ENCODE results near the gene MAP3K10.

MAP3K10 gene

GRCh38 chr19:40245506-40246128 lies 54.4 kb downstream of the MAP3K10 start:
- no peak overlapping the region for H3K4ac ChIP-seq (ENCODE audit: low read length)
- no peak overlapping the region for H3K4me2 ChIP-seq (ENCODE audit: insufficient read depth, low read length, poor library complexity, severe bottlenecking)
- peaks cover 14 to 40% of the 10 kb centered on the region in 2 donors for H3K36me3 ChIP-seq (replicated peaks in 1 of 2; ENCODE audit: control insufficient read depth in 2 of 2, insufficient read depth in 2 of 2, low read length in 2 of 2)
- no peak overlapping the region for H2AK5ac ChIP-seq (ENCODE audit: low read depth, low read length)
- no peak overlapping the region for H3K18ac ChIP-seq (ENCODE audit: low read length)
- H3K27ac ChIP-seq (replicated peaks; ENCODE audit: low read length) = no peak overlapping the region
- no peak overlapping the region for H3K4me3 ChIP-seq (ENCODE audit: low read length in 2 of 2)
- no peak overlapping the region for H3K9ac ChIP-seq (ENCODE audit: low read depth, low read length, poor library complexity)
- no peaks in the 10 kb centered on the region for H3K27me3 ChIP-seq (ENCODE audit: control insufficient read depth in 3 of 3, insufficient read depth in 3 of 3, low read depth in 1 of 3, low read length in 3 of 3)
- H3K79me1 ChIP-seq (ENCODE audit: low read depth, low read length) = peaks cover 3% of the 10 kb centered on the region
- H2BK12ac ChIP-seq (ENCODE audit: low read length) = no peak overlapping the region
- no peak overlapping the region for H4K8ac ChIP-seq (ENCODE audit: low read depth, low read length)
- H3K9me3 ChIP-seq (replicated peaks in 1 of 2; ENCODE audit: control insufficient read depth in 2 of 2, insufficient read depth in 1 of 2, low read depth in 1 of 2, low read length in 2 of 2) = no peaks in the 10 kb centered on the region
- WGBS, 2 donors (ENCODE audit: extremely low coverage in 2 of 2, insufficient read length in 2 of 2, insufficient replicate concordance in 1 of 2) = no CpG with 5 or more reads among the region's 9 CpGs
- no peak overlapping the region for H2BK5ac ChIP-seq (ENCODE audit: low read length)
- peaks cover 2 to 7% of the 10 kb centered on the region in 2 donors for H3K4me1 ChIP-seq (ENCODE audit: control insufficient read depth in 2 of 2, insufficient read depth in 1 of 2, low read depth in 1 of 2, low read length in 2 of 2)
- H4K91ac ChIP-seq (ENCODE audit: low read depth, low read length, poor library complexity) = no peak overlapping the region
- H3K23ac ChIP-seq (ENCODE audit: low read depth, low read length, poor library complexity) = no peak overlapping the region
- no peak overlapping the region for H2BK15ac ChIP-seq (ENCODE audit: low read length)
- H2AFZ ChIP-seq (ENCODE audit: low read length) = no peak overlapping the region
- H3K14ac ChIP-seq (ENCODE audit: low read length) = no peak overlapping the region
- no peak overlapping the region for H2BK120ac ChIP-seq (ENCODE audit: low read depth, low read length)
- no peak for DNase-seq (ENCODE audit: low spot score)

- Histone ChIP-seq H2AK5ac (ENCODE audit: low read depth, low read length) (no peak overlapping the region), H4K8ac (ENCODE audit: low read depth, low read length) (no peak overlapping the region), H3K14ac (ENCODE audit: low read length) (no peak overlapping the region), H3K4me3 (ENCODE audit: low read length in 2 of 2) (no peak overlapping the region), H2BK12ac (ENCODE audit: low read length) (no peak overlapping the region), H2BK15ac (ENCODE audit: low read length) (no peak overlapping the region), H3K27ac (replicated peaks; ENCODE audit: low read length) (no peak overlapping the region), H3K4me2 (ENCODE audit: insufficient read depth, low read length, poor library complexity, severe bottlenecking) (no peak overlapping the region), H3K36me3 (replicated peaks in 1 of 2; ENCODE audit: control insufficient read depth in 2 of 2, insufficient read depth in 2 of 2, low read length in 2 of 2) (peaks cover 11 to 41% of the 10 kb centered on the region in 2 donors), H4K91ac (ENCODE audit: low read depth, low read length, poor library complexity) (no peak overlapping the region), H3K4me1 (ENCODE audit: control insufficient read depth in 2 of 2, insufficient read depth in 1 of 2, low read depth in 1 of 2, low read length in 2 of 2) (peaks cover 2 to 7% of the 10 kb centered on the region in 2 donors), H3K79me1 (ENCODE audit: low read depth, low read length) (peaks cover 3% of the 10 kb centered on the region), H3K23ac (ENCODE audit: low read depth, low read length, poor library complexity) (no peak overlapping the region), H2AFZ (ENCODE audit: low read length) (no peak overlapping the region), H2BK120ac (ENCODE audit: low read depth, low read length) (no peak overlapping the region), H3K27me3 (ENCODE audit: control insufficient read depth in 3 of 3, insufficient read depth in 3 of 3, low read depth in 1 of 3, low read length in 3 of 3) (no peaks in the 10 kb centered on the region), H3K9ac (ENCODE audit: low read depth, low read length, poor library complexity) (no peak overlapping the region), H2BK5ac (ENCODE audit: low read length) (peak overlapping the region; percentile 39), H3K18ac (ENCODE audit: low read length) (no peak overlapping the region), H3K9me3 (replicated peaks in 1 of 2; ENCODE audit: control insufficient read depth in 2 of 2, insufficient read depth in 1 of 2, low read depth in 1 of 2, low read length in 2 of 2) (no peaks in the 10 kb centered on the region), H3K4ac (ENCODE audit: low read length) (no peak overlapping the region)
- DNase-seq (ENCODE audit: low spot score) = no peak
- no CpG with 5 or more reads among the region's 16 CpGs for WGBS, 2 donors (ENCODE audit: extremely low coverage in 2 of 2, insufficient read length in 2 of 2, insufficient replicate concordance in 1 of 2)
Measured at GRCh38 chr19:40246292-40247073, 55.3 kb downstream of the MAP3K10 start.

GRCh38 chr19:40247178-40247577 lies 56.0 kb downstream of the MAP3K10 start:
- H4K8ac ChIP-seq (ENCODE audit: low read depth, low read length) = no peak overlapping the region
- no peak overlapping the region for H3K4me2 ChIP-seq (ENCODE audit: insufficient read depth, low read length, poor library complexity, severe bottlenecking)
- H3K27ac ChIP-seq (replicated peaks; ENCODE audit: low read length) = no peak overlapping the region
- no peak overlapping the region for H2BK120ac ChIP-seq (ENCODE audit: low read depth, low read length)
- DNase-seq (ENCODE audit: low spot score) = no peak
- no peak overlapping the region for H3K4ac ChIP-seq (ENCODE audit: low read length)
- H3K9ac ChIP-seq (ENCODE audit: low read depth, low read length, poor library complexity) = no peak overlapping the region
- H3K18ac ChIP-seq (ENCODE audit: low read length) = no peak overlapping the region
- no peaks in the 10 kb centered on the region for H3K27me3 ChIP-seq (ENCODE audit: control insufficient read depth in 3 of 3, insufficient read depth in 3 of 3, low read depth in 1 of 3, low read length in 3 of 3)
- H4K91ac ChIP-seq (ENCODE audit: low read depth, low read length, poor library complexity) = no peak overlapping the region
- H2BK5ac ChIP-seq (ENCODE audit: low read length) = peak overlapping the region; percentile 39
- no peaks in the 10 kb centered on the region for H3K9me3 ChIP-seq (replicated peaks in 1 of 2; ENCODE audit: control insufficient read depth in 2 of 2, insufficient read depth in 1 of 2, low read depth in 1 of 2, low read length in 2 of 2)
- H3K79me1 ChIP-seq (ENCODE audit: low read depth, low read length) = peaks cover 5% of the 10 kb centered on the region
- H2AK5ac ChIP-seq (ENCODE audit: low read depth, low read length) = no peak overlapping the region
- peak overlapping the region in 1 of 2 donors; percentile 4 for H3K4me3 ChIP-seq (ENCODE audit: low read length in 2 of 2)
- H2AFZ ChIP-seq (ENCODE audit: low read length) = no peak overlapping the region
- peaks cover 4 to 41% of the 10 kb centered on the region in 2 donors for H3K36me3 ChIP-seq (replicated peaks in 1 of 2; ENCODE audit: control insufficient read depth in 2 of 2, insufficient read depth in 2 of 2, low read length in 2 of 2)
- WGBS, 2 donors (ENCODE audit: extremely low coverage in 2 of 2, insufficient read length in 2 of 2, insufficient replicate concordance in 1 of 2) = no CpG with 5 or more reads among the region's 6 CpGs
- H2BK12ac ChIP-seq (ENCODE audit: low read length) = no peak overlapping the region
- H3K4me1 ChIP-seq (ENCODE audit: control insufficient read depth in 2 of 2, insufficient read depth in 1 of 2, low read depth in 1 of 2, low read length in 2 of 2) = peaks cover 2 to 7% of the 10 kb centered on the region in 2 donors
- H2BK15ac ChIP-seq (ENCODE audit: low read length) = no peak overlapping the region
- H3K23ac ChIP-seq (ENCODE audit: low read depth, low read length, poor library complexity) = no peak overlapping the region
- H3K14ac ChIP-seq (ENCODE audit: low read length) = no peak overlapping the region

- WGBS, 2 donors (ENCODE audit: extremely low coverage in 2 of 2, insufficient read length in 2 of 2, insufficient replicate concordance in 1 of 2) = no CpG with 5 or more reads among the region's 12 CpGs
- Histone ChIP-seq H2AFZ (ENCODE audit: low read length) (no peak overlapping the region), H3K36me3 (replicated peaks in 1 of 2; ENCODE audit: control insufficient read depth in 2 of 2, insufficient read depth in 2 of 2, low read length in 2 of 2) (peaks cover 2 to 43% of the 10 kb centered on the region in 2 donors), H2BK12ac (ENCODE audit: low read length) (no peak overlapping the region), H3K27ac (replicated peaks; ENCODE audit: low read length) (no peak overlapping the region), H4K8ac (ENCODE audit: low read depth, low read length) (no peak overlapping the region), H3K18ac (ENCODE audit: low read length) (no peak overlapping the region), H3K27me3 (ENCODE audit: control insufficient read depth in 3 of 3, insufficient read depth in 3 of 3, low read depth in 1 of 3, low read length in 3 of 3) (no peaks in the 10 kb centered on the region), H3K4me1 (ENCODE audit: control insufficient read depth in 2 of 2, insufficient read depth in 1 of 2, low read depth in 1 of 2, low read length in 2 of 2) (peaks cover 2 to 7% of the 10 kb centered on the region in 2 donors), H3K14ac (ENCODE audit: low read length) (peak overlapping the region; percentile 25), H2AK5ac (ENCODE audit: low read depth, low read length) (no peak overlapping the region), H3K4ac (ENCODE audit: low read length) (no peak overlapping the region), H3K23ac (ENCODE audit: low read depth, low read length, poor library complexity) (peak overlapping the region; percentile 16), H3K9ac (ENCODE audit: low read depth, low read length, poor library complexity) (no peak overlapping the region), H2BK5ac (ENCODE audit: low read length) (peak overlapping the region; percentile 39), H2BK120ac (ENCODE audit: low read depth, low read length) (no peak overlapping the region), H3K4me3 (ENCODE audit: low read length in 2 of 2) (peak overlapping the region in 1 of 2 donors; percentile 4), H3K79me1 (ENCODE audit: low read depth, low read length) (peaks cover 5% of the 10 kb centered on the region), H3K4me2 (ENCODE audit: insufficient read depth, low read length, poor library complexity, severe bottlenecking) (no peak overlapping the region), H2BK15ac (ENCODE audit: low read length) (no peak overlapping the region), H4K91ac (ENCODE audit: low read depth, low read length, poor library complexity) (no peak overlapping the region), H3K9me3 (replicated peaks in 1 of 2; ENCODE audit: control insufficient read depth in 2 of 2, insufficient read depth in 1 of 2, low read depth in 1 of 2, low read length in 2 of 2) (no peaks in the 10 kb centered on the region)
- DNase-seq (ENCODE audit: low spot score) = no peak
Measured at GRCh38 chr19:40247735-40248262, 56.6 kb downstream of the MAP3K10 start.
